Esophagus squamous epithelium (tissue), 4 donors: ENCODE measurements around the gene PURA.

Experiments used
- POLR2A ChIP-seq, 4 donors: fragments of 450-650 bp; IDR thresholded peaks; one replicate each; pipeline ENCODE4 v1.6.1; 2017; ENCODE audit warnings: antibody characterized with exemption in 4 of 4, mild to moderate bottlenecking in 4 of 4, moderate library complexity in 3 of 4
- TF ChIP-seq, protein P1 (sequence below), 6 experiments: fragments of 450-650 bp in 4 of 6; fragments of 200-600 bp in 2 of 6; sonication (generic) in 2 of 6; IDR thresholded peaks; one replicate each; pipeline ENCODE4 v1.5.1; 2016 to 2019; ENCODE audit warnings: antibody characterized with exemption in 6 of 6, mild to moderate bottlenecking in 4 of 6, moderate library complexity in 4 of 6

DNA sequence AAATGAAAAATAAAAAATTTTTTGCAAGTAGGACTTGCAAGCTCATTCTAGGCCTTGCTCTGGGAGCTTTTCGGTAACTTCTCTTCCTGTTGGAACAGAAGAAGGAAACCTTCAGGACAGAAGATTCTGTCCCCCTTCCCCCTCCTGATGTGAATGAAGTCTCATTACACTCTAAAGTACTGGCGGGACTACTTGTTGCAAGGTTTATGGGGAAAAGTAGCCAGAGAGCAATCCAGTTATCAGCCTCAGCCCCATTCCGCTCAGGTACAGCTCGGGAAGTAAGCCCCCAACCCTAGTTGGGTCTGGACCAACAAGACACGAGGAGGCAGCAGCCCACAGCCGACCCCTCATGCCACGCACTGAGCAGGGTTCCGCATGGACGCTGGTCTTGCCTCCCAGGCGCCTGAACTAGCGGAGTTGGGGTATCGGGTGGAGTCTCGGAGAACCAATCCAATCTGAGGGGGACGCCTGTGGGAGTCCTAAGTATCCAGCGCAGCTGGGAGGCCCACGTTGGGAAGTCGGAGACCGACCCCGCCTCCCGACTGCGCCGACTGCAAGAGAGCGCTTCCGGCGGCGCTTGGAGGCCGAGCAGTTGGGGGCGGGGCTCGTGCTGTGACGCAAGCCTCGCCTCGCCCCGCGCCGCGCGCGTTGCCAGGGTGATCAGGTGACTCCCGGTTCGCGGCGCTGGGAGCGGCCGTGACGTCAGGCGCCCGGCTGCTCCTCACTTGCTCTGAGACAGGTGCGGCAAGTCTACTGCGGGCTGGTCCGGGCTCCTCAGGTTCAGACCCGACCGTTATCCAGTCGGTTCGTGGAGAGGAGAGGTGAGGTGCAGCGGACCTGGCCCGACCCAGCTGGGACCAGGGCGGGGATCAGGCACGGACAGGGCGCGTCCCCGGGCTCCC, 60.8 kb downstream of the PURA start, which contains the start of gene CYSTM1:
- TF ChIP-seq, protein P1, sequence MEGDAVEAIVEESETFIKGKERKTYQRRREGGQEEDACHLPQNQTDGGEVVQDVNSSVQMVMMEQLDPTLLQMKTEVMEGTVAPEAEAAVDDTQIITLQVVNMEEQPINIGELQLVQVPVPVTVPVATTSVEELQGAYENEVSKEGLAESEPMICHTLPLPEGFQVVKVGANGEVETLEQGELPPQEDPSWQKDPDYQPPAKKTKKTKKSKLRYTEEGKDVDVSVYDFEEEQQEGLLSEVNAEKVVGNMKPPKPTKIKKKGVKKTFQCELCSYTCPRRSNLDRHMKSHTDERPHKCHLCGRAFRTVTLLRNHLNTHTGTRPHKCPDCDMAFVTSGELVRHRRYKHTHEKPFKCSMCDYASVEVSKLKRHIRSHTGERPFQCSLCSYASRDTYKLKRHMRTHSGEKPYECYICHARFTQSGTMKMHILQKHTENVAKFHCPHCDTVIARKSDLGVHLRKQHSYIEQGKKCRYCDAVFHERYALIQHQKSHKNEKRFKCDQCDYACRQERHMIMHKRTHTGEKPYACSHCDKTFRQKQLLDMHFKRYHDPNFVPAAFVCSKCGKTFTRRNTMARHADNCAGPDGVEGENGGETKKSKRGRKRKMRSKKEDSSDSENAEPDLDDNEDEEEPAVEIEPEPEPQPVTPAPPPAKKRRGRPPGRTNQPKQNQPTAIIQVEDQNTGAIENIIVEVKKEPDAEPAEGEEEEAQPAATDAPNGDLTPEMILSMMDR (IDR thresholded peaks at IDR 0.05): peak in 1 of 6 experiments; percentile 23
- peak in 3 of 4 donors; percentile 58 to 91 (median 87) for TF ChIP-seq POLR2A (IDR thresholded peaks at IDR 0.05)
